Hypothalamus (tissue), 51 donors: Measurements from ENCODE around the gene POTEF.
"Not testable (repeated sequence)": the region's sequence is repeated elsewhere in the genome, so short reads cannot be mapped to it uniquely, and the experiment has no call there.

Source experiments
- DNase-seq, 51 donors: peaks; one replicate each; lab custom pipeline; 2025; lab: John Stamatoyannopoulos, UW

POTEF gene

GRCh38 chr2:130129120-130129829 lies at the start of gene POTEF:
POTEF (minus strand) TSS chr2:130129222; CDS start chr2:130120515, 8,707 bp downstream.
- DNase-seq: not testable (repeated sequence)

DNA sequence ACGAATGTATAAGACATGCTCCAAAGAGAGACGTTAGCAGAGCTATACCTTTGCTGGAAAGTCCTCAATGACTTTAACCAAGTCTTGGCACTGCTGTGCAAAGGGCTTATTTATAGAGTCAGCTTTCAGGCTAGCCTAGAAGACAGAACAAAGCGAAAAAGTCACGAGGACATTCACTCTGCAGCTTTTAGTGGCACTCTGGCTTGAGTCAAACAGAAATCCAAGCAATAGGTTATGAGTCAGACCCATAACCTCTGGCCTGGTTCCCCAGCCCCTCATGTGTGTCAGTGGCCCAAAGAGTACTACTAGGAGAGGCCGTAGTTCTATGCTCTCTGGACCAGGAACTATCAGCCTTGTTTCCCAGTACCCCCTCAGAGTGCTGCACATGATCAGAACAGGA lies 45.8 kb upstream of the POTEF start:
- DNase-seq: not testable (repeated sequence)

DNA sequence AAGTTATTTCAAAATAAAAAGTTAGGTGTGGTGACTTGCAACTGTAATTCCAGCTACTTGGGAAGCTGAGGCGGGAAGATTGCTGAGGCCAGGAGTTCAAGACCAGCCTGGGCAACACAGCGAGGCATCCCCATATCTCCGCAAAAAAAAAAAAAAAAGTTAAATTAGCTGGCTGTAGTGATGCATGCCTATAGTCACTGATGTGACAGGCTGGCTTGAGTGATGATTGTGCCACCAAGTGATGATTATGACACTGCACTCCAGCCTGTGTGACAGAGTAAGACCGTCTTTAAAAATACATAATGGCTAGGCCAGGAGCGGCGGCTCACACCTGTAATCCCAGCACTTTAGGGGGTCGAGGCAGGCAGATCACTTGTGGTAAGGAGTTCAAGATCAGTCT lies 40.9 kb upstream of the POTEF start:
- DNase-seq: no peak

GRCh38 chr2:130169163-130169562 lies 40.1 kb upstream of the POTEF start:
- DNase-seq: not testable (repeated sequence)

- DNase-seq: not testable (repeated sequence)
These were observed 37.6 kb upstream of the POTEF start for GRCh38 chr2:130166611-130167010.

DNA sequence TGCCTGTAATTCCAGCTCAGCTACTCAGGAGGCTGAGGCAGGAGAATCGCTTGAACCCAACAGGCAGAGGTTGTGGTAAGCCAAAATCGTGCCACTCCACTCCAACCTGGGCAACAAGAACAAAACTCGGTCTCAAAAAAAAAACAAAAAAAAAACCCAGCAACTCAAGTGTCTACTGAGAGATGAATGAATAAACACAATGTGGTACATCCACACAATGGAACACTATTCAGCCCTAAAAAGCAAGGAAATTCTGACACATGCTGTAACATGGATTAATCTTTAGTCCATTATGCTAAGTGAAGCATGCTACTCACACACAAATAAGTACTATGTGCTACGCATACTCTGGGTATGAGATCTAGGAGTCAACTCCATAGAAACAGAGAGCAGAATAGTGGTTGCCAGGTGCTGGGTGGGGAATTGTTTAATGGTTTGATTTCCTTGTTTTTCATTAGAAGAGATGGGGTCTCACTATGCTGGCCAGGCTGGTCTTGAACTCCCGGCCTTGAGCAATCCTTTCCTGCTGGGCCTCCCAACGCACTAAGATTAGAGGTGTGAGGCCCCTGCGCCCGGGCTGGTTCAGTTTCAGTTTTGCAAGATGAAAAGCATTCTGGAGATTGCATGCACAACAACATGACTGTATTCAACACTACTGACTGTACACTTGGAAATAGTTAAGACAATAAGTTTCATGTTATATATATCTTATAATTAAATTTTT lies 36.4 kb upstream of the POTEF start:
- no peak for DNase-seq

DNA sequence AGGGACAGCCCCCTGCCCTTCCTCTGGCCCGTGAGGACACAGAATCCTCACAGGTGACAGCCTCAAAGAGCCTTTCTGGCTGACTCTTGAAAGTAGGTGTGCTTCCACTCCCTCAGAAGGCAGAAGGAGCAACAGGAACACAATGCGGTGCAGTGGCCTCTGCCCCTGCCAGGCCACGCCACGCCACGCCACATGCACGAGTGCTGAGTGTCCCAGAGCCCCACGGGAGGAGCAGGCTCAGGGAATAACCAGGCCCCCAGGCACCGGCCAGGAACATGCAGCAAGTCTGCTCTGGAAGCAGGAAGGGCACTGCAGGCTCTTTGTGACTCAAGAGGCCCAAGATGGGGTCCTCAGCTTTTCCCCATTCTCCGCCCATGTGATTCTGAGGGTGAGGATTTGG lies 33.9 kb upstream of the POTEF start:
- DNase-seq: no peak

DNA sequence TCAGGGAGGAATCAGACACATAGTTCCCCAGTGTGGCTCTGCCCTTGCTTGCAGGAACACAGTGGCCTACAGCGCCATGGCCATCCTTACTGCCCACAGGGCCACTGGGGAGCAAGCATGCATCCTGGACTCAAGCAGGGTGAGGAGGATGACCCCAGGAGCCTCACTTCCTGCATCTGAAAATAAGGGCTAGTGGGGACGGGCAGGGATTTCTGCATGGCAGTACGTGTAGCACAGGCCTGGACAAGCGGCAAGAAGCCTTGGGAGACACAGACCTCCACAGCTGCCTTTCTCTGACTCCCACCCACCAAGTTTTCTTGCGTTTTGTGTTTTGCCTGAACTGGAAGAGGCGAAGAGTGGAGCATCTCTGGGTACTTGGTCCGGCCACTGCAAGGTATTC lies 33.5 kb upstream of the POTEF start:
- DNase-seq: not testable (repeated sequence)

DNA sequence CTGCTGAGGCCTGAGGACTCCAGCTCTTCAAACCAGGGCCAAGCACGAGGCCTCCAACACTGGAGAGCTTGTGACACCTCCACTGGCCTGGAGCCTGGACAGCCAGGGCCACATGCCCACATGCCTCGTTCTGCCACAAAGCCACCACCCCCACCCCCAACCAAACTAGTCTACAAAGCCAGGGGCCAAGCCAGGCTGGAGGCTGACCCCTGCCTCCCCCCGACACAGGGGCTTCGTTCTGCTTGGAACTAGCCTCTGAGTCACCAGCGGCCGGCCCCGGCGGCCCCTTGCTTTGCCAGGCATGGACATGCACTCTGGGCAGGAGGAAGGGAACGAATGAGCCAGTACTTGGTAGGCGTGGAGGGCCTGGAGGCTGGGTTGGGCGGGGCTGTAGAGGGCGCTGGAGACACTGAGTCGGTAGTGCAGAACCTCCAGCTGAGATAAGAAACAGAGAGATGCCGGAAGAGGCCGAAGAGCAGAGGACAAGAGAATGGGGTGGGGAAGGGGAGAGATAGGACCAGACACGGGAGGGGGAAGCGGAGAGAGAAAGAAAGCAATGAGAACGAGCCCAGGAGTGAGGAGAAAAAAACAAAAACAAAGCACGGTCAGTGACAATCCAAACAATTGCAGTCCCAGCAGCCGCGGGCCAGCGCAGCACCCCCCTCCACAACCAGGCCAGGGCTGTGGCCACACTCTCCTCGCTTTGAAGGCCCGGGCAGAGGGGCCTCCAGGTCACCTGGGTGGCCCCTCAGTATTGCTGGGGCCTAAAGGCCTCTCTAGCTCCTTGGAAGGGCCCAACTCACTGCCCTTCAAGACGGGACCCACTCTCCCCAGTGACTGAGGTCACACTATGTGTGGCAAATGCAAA lies 32.0 kb upstream of the POTEF start:
- DNase-seq: peak in 20 of 51 donors; percentile 6 to 80 (median 32)

DNA sequence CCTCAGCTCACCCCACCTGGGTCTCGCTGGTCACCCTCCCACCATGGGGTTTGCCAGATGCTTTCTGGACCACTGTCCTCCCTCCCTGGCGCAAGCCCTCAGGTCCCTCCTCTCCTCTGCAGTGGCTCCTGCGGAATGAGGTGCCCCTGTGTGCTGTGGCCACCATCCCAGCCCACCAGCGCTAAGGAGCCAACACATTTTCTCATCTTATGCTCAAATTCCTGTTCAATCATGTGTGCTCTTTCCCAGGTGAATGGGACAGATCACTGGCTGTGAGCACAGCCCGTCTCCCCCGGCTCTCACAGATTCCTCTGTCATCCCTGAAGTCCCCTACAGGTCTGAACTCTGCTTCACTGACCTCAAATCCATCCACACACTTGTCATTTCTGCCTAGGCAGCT lies 31.1 kb upstream of the POTEF start:
- DNase-seq: no peak

DNA sequence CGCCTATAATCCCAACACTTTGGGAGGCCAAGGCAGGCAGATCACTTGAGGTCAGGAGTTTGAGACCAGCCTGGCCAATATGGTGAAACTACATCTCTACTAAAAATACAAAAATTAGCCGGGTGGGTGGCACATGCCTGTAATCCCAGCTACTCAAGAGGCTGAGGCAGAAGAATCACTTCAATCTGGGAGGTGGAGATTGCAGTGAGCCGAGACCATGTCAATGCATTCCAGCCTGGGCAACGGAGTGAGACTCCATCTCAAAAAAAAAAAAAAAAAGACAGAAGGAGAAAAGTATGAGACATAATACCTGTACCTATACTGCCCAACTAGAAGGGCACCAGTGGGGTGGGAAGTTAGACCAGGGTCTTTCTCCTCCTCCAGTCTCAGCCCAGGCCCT lies 30.4 kb upstream of the POTEF start:
- not testable (repeated sequence) for DNase-seq

- DNase-seq: no peak
These were observed 29.6 kb upstream of the POTEF start for GRCh38 chr2:130158631-130159030.

GRCh38 chr2:130157825-130158514 lies 28.9 kb upstream of the POTEF start:
- not testable (repeated sequence) for DNase-seq

GRCh38 chr2:130157354-130157753 lies 28.3 kb upstream of the POTEF start:
- not testable (repeated sequence) for DNase-seq

DNA sequence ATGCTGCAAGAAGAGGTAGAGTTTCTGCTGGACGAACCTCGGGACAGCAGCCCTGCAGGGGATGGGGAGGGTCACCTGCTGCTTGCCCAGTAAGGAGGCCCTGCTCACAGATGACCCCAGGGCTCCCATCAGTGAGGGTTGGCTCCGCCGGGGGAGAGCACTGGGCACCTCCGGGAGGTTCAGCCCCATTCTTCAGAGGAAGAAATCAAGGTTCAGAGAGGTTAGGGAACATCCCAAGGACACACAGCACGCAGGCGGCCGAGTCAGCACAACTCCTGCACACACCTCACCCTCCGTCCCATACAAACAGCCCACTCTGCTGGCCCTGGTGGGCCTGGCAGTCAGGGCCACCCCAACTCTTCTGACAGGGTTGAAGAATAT lies 27.6 kb upstream of the POTEF start:
- DNase-seq: no peak

DNA sequence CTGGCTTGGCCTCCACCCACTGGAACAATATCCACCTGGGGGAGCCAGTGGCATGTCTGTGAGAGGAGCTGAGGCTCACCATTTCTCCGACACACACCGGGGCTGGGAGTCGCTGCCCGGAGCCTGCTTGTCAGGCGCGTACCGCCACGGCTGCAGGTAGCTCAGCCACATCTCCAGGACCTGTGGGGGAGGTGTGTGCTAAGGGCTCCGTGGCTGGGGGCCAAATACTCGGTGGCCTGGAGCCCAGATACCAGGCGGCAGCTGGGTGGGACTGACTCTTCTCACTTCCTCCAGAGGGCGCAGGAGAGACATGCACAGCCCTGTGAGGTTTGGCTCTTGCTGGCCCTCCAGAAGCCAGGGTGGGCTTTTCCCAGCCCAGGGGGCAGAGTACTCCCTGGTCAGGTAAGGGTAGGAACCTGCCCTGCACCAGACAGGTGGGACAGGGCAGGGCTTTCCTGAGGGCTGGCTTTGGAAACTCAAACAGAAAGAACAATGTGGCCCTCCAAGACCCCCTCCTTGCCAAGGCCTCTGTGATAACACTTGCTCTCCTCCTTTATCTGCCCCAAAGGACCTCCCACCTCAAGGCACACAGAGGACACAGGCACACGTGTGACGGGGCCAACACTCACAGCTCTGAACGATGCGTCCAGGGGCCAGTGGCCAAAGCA lies 27.1 kb upstream of the POTEF start:
- DNase-seq: peak in 18 of 51 donors; percentile 3 to 39 (median 23)

GRCh38 chr2:130154773-130155765 lies 26.0 kb upstream of the POTEF start:
- no peak for DNase-seq

- not testable (repeated sequence) for DNase-seq
These were observed 25.4 kb upstream of the POTEF start for GRCh38 chr2:130154423-130154770.
